HG02798 (cell line): ENCODE data around the gene NOL6.
"Not testable (repeated sequence)": the region's sequence is repeated elsewhere in the genome, so short reads cannot be mapped to it uniquely, and the experiment has no call there.

Experiments used
- ATAC-seq: cut with Tn5 transposase; IDR thresholded peaks from one replicate; pipeline ENCODE4 v1.9.1; 2021; ENCODE audit warnings: mild to moderate bottlenecking; ENCODE audit not compliant: unreplicated experiment, poor library complexity

The NOL6 gene

GRCh38 chr9:33454661-33455026, 19.1 kb downstream of the NOL6 start:
- ATAC-seq: not testable (repeated sequence)

GRCh38 chr9:33453999-33454660, 19.6 kb downstream of the NOL6 start:
- ATAC-seq: peak; percentile 45

- ATAC-seq: no peak
Measured at GRCh38 chr9:33453286-33453860, 20.4 kb downstream of the NOL6 start.

- ATAC-seq: peak; percentile 40
Measured at GRCh38 chr9:33452828-33453271, 20.9 kb downstream of the NOL6 start.

- ATAC-seq: no peak
Measured at GRCh38 chr9:33450621-33451146, 23.0 kb downstream of the NOL6 start.

- no peak for ATAC-seq
Measured at GRCh38 chr9:33449715-33450114, 24.0 kb downstream of the NOL6 start.

- ATAC-seq: no peak
Measured at GRCh38 chr9:33447799-33448553, 25.7 kb downstream of the NOL6 start.

- peak; percentile 48 for ATAC-seq
Measured at GRCh38 chr9:33446946-33447798, 26.6 kb downstream of the NOL6 start, which contains the start of gene AQP3. AQP3 (minus strand) TSS chr9:33447593; CDS start chr9:33447530, 63 bp downstream.

- peak; percentile 77 for ATAC-seq
Measured at GRCh38 chr9:33446240-33446945, 27.3 kb downstream of the NOL6 start.

- ATAC-seq: no peak
Measured at GRCh38 chr9:33445389-33446239, 28.1 kb downstream of the NOL6 start.

GRCh38 chr9:33443464-33444154, 30.1 kb downstream of the NOL6 start:
- ATAC-seq: no peak

- no peak for ATAC-seq
Measured at GRCh38 chr9:33443047-33443446, 30.7 kb downstream of the NOL6 start.

- ATAC-seq: no peak
Measured at GRCh38 chr9:33442125-33442524, 31.6 kb downstream of the NOL6 start.

- no peak for ATAC-seq
Measured at GRCh38 chr9:33440609-33441008, 33.1 kb downstream of the NOL6 start.

GRCh38 chr9:33440204-33440603, 33.5 kb downstream of the NOL6 start:
- no peak for ATAC-seq

GRCh38 chr9:33439731-33440130, 34.0 kb downstream of the NOL6 start:
- ATAC-seq: no peak

GRCh38 chr9:33438926-33439680, 34.6 kb downstream of the NOL6 start:
- no peak for ATAC-seq
